ENCODE measurements around the gene FHAD1. TPM values are rescaled to one million over a fixed set of nuclear protein-coding genes. Genes with fewer than 3 reads are reported as not detected.

FHAD1 gene
- total RNA-seq, 1 donor from 2014 or later = not detected

- Mint-ChIP-seq H3K4me3 (no peak overlapping the region), H3K9me3 (no peaks in the 10 kb centered on the region), H3K27me3 (ENCODE audit: insufficient read depth) (peaks cover 7% of the 10 kb centered on the region), H3K27ac (no peak overlapping the region), H3K4me1 (ENCODE audit: low read depth) (no peaks in the 10 kb centered on the region), H3K36me3 (ENCODE audit: low read depth) (no peaks in the 10 kb centered on the region)
- intact Hi-C loops (cut with micrococcal nuclease) = no loop called here
- DNase-seq (ENCODE audit: low spot score) = no peak
Observed at GRCh38 chr1:15393475-15394257, 146.6 kb downstream of the FHAD1 start.

GRCh38 chr1:15394258-15394690 is 147.3 kb downstream of the FHAD1 start:
- Mint-ChIP-seq H3K9me3 (peaks cover 1% of the 10 kb centered on the region), H3K4me1 (ENCODE audit: low read depth) (no peaks in the 10 kb centered on the region), H3K36me3 (ENCODE audit: low read depth) (no peaks in the 10 kb centered on the region), H3K27ac (no peak overlapping the region), H3K4me3 (no peak overlapping the region), H3K27me3 (ENCODE audit: insufficient read depth) (peaks cover 6% of the 10 kb centered on the region)
- intact Hi-C loops (cut with micrococcal nuclease) = no loop called here
- no peak for DNase-seq (ENCODE audit: low spot score)

GRCh38 chr1:15397236-15397635 is 150.2 kb downstream of the FHAD1 start:
- Mint-ChIP-seq H3K27me3 (ENCODE audit: insufficient read depth) (peaks cover 4% of the 10 kb centered on the region), H3K4me1 (ENCODE audit: low read depth) (no peaks in the 10 kb centered on the region), H3K36me3 (ENCODE audit: low read depth) (no peaks in the 10 kb centered on the region), H3K9me3 (peaks cover 13% of the 10 kb centered on the region), H3K4me3 (no peak overlapping the region), H3K27ac (no peak overlapping the region)
- no peak for DNase-seq (ENCODE audit: low spot score)
- intact Hi-C loops (cut with micrococcal nuclease) = no loop called here

GRCh38 chr1:15399710-15400109 is 152.7 kb downstream of the FHAD1 start:
- no peak overlapping the region for H3K27ac Mint-ChIP-seq
- DNase-seq (ENCODE audit: low spot score) = no peak
- H3K9me3 Mint-ChIP-seq = peaks cover 13% of the 10 kb centered on the region
- no peak overlapping the region for H3K4me3 Mint-ChIP-seq
- intact Hi-C loops (cut with micrococcal nuclease) = no loop called here
- H3K36me3 Mint-ChIP-seq (ENCODE audit: low read depth) = no peaks in the 10 kb centered on the region
- H3K4me1 Mint-ChIP-seq (ENCODE audit: low read depth) = no peaks in the 10 kb centered on the region
- H3K27me3 Mint-ChIP-seq (ENCODE audit: insufficient read depth) = peaks cover 7% of the 10 kb centered on the region

- Mint-ChIP-seq H3K4me3 (no peak overlapping the region), H3K27ac (no peak overlapping the region), H3K36me3 (ENCODE audit: low read depth) (no peaks in the 10 kb centered on the region), H3K4me1 (ENCODE audit: low read depth) (no peaks in the 10 kb centered on the region), H3K27me3 (ENCODE audit: insufficient read depth) (peaks cover 12% of the 10 kb centered on the region), H3K9me3 (peaks cover 13% of the 10 kb centered on the region)
- DNase-seq (ENCODE audit: low spot score) = no peak
- intact Hi-C loops (cut with micrococcal nuclease) = no loop called here
Observed at GRCh38 chr1:15400627-15401026, 153.6 kb downstream of the FHAD1 start.

GRCh38 chr1:15401391-15402055 is 154.5 kb downstream of the FHAD1 start:
- intact Hi-C loops (cut with micrococcal nuclease) = no loop called here
- Mint-ChIP-seq H3K4me1 (ENCODE audit: low read depth) (no peaks in the 10 kb centered on the region), H3K36me3 (ENCODE audit: low read depth) (no peaks in the 10 kb centered on the region), H3K4me3 (no peak overlapping the region), H3K9me3 (peaks cover 13% of the 10 kb centered on the region), H3K27me3 (ENCODE audit: insufficient read depth) (peaks cover 12% of the 10 kb centered on the region), H3K27ac (no peak overlapping the region)
- no peak for DNase-seq (ENCODE audit: low spot score)

GRCh38 chr1:15402809-15403450 is 155.9 kb downstream of the FHAD1 start:
- H3K27me3 Mint-ChIP-seq (ENCODE audit: insufficient read depth) = peaks cover 24% of the 10 kb centered on the region
- no peak overlapping the region for H3K4me3 Mint-ChIP-seq
- H3K9me3 Mint-ChIP-seq = peaks cover 13% of the 10 kb centered on the region
- DNase-seq (ENCODE audit: low spot score) = no peak
- intact Hi-C loops (cut with micrococcal nuclease) = no loop called here
- H3K4me1 Mint-ChIP-seq (ENCODE audit: low read depth) = peaks cover 6% of the 10 kb centered on the region
- no peak overlapping the region for H3K27ac Mint-ChIP-seq
- no peaks in the 10 kb centered on the region for H3K36me3 Mint-ChIP-seq (ENCODE audit: low read depth)

GRCh38 chr1:15403962-15404580 is 157.0 kb downstream of the FHAD1 start:
- Mint-ChIP-seq H3K9me3 (peaks cover 13% of the 10 kb centered on the region), H3K4me1 (ENCODE audit: low read depth) (peaks cover 9% of the 10 kb centered on the region), H3K4me3 (no peak overlapping the region), H3K36me3 (ENCODE audit: low read depth) (no peaks in the 10 kb centered on the region), H3K27ac (no peak overlapping the region), H3K27me3 (ENCODE audit: insufficient read depth) (peaks cover 32% of the 10 kb centered on the region)
- DNase-seq (ENCODE audit: low spot score) = no peak
- intact Hi-C loops (cut with micrococcal nuclease) = no loop called here

- Mint-ChIP-seq H3K4me1 (ENCODE audit: low read depth) (peaks cover 11% of the 10 kb centered on the region), H3K9me3 (peaks cover 4% of the 10 kb centered on the region), H3K27me3 (ENCODE audit: insufficient read depth) (peaks cover 35% of the 10 kb centered on the region), H3K36me3 (ENCODE audit: low read depth) (peaks cover 1% of the 10 kb centered on the region), H3K27ac (no peak overlapping the region), H3K4me3 (no peak overlapping the region)
- DNase-seq (ENCODE audit: low spot score) = no peak
- intact Hi-C loops (cut with micrococcal nuclease) = no loop called here
Observed at GRCh38 chr1:15405106-15405850, 158.3 kb downstream of the FHAD1 start.

GRCh38 chr1:15406614-15407559 is 159.9 kb downstream of the FHAD1 start:
- Mint-ChIP-seq H3K4me1 (ENCODE audit: low read depth) (peaks cover 22% of the 10 kb centered on the region), H3K4me3 (no peak overlapping the region), H3K27ac (no peak overlapping the region), H3K27me3 (ENCODE audit: insufficient read depth) (peaks cover 35% of the 10 kb centered on the region), H3K9me3 (no peaks in the 10 kb centered on the region), H3K36me3 (ENCODE audit: low read depth) (peaks cover 5% of the 10 kb centered on the region)
- intact Hi-C loops (cut with micrococcal nuclease) = no loop called here
- no peak for DNase-seq (ENCODE audit: low spot score)

GRCh38 chr1:15407580-15407979 is 160.6 kb downstream of the FHAD1 start:
- no peak for DNase-seq (ENCODE audit: low spot score)
- intact Hi-C loops (cut with micrococcal nuclease) = no loop called here
- H3K27me3 Mint-ChIP-seq (ENCODE audit: insufficient read depth) = peaks cover 32% of the 10 kb centered on the region
- H3K4me3 Mint-ChIP-seq = no peak overlapping the region
- no peaks in the 10 kb centered on the region for H3K9me3 Mint-ChIP-seq
- H3K27ac Mint-ChIP-seq = peak overlapping the region; percentile 38
- H3K36me3 Mint-ChIP-seq (ENCODE audit: low read depth) = peaks cover 12% of the 10 kb centered on the region
- peaks cover 29% of the 10 kb centered on the region for H3K4me1 Mint-ChIP-seq (ENCODE audit: low read depth)

Data from activated T-helper 1 cell treated with anti-CD3 and anti-CD28 coated beads, Interleukin-12 subunit alpha, Interleukin-12 subunit beta, Interleukin-2, Interleukin-4 antibody, amounts not matched to agents 30 ng/mL and 10 ng/mL and 1 ng/mL, durations not matched to agents 14 hours and 24 hours and 36 hours (primary cell).